HepG2 (cell line): ENCODE measurements around the gene SUPT6H. TPM values are rescaled to one million over a fixed set of nuclear protein-coding genes. Genes with fewer than 3 reads are reported as not detected.
A peak's percentile ranks its signal among the peaks of the same experiment; 100 is the strongest.

ENCODE experiments used
- CBX1 ChIP-seq: IDR thresholded peaks from one replicate; pipeline ENCODE4 v1.6.1; 2016; ENCODE audit warnings: antibody characterized with exemption, low read depth
- ETV6 ChIP-seq: sonication (generic); formaldehyde crosslinking; conservative IDR thresholded peaks from 2 replicates; pipeline ENCODE4 v1.4.0; 2020; ENCODE audit warnings: missing genetic modification reagents
- KDM5A ChIP-seq: fragments of 200-600 bp; sonication (generic); IDR thresholded peaks from 2 replicates; pipeline ENCODE4 v1.7.0; 2018; ENCODE audit warnings: antibody characterized with exemption, mild to moderate bottlenecking, low read length, borderline replicate concordance
- MIER2 ChIP-seq: IDR thresholded peaks from 2 replicates; pipeline ENCODE4 v1.6.1; 2016; ENCODE audit warnings: missing biosample characterization, missing genetic modification reagents
- NCOA1 ChIP-seq: sonication (generic); formaldehyde crosslinking; IDR thresholded peaks from 2 replicates; pipeline ENCODE4 v1.9.0; 2021; ENCODE audit warnings: missing genetic modification reagents
- SRSF1 ChIP-seq: fragments of 200-400 bp; formaldehyde crosslinking; optimal IDR thresholded peaks from 2 replicates; pipeline ENCODE3; 2017; ENCODE audit warnings: mild to moderate bottlenecking, low read depth, low read length, moderate library complexity
- SUZ12 ChIP-seq: fragments of 150-350 bp; IDR thresholded peaks from 2 replicates; pipeline ENCODE4 v1.6.1; 2014; ENCODE audit warnings: low read depth, low read length
- TGIF2 ChIP-seq: IDR thresholded peaks from 2 replicates; pipeline ENCODE4 v1.6.1; 2016; ENCODE audit warnings: control low read depth, missing compliant biosample characterization
- ZBTB7B ChIP-seq: sonication (generic); formaldehyde crosslinking; IDR thresholded peaks from 2 replicates; pipeline ENCODE4 v1.4.0; 2020; ENCODE audit warnings: missing genetic modification reagents
- ZNF180 ChIP-seq: sonication (generic); formaldehyde crosslinking; IDR thresholded peaks from 2 replicates; pipeline ENCODE4 v1.4.0; 2020; ENCODE audit warnings: low read depth, missing genetic modification reagents, borderline replicate concordance
- ZNF20 ChIP-seq: sonication (generic); formaldehyde crosslinking; IDR thresholded peaks from 2 replicates; pipeline ENCODE4 v1.4.0; 2020; ENCODE audit warnings: mild to moderate bottlenecking, moderate library complexity, missing genetic modification reagents
- ZNF234 ChIP-seq: sonication (generic); formaldehyde crosslinking; conservative IDR thresholded peaks from 2 replicates; pipeline ENCODE4 v1.5.1; 2020; ENCODE audit warnings: mild to moderate bottlenecking, missing genetic modification reagents
- ZNF337 ChIP-seq: sonication (generic); formaldehyde crosslinking; IDR thresholded peaks from 2 replicates; pipeline ENCODE4 v1.5.1; 2020; ENCODE audit warnings: missing genetic modification reagents, low read depth, mild to moderate bottlenecking, borderline replicate concordance
- ZNF616 ChIP-seq: sonication (generic); formaldehyde crosslinking; IDR thresholded peaks from 2 replicates; pipeline ENCODE4 v1.5.0; 2020; ENCODE audit warnings: low read depth, mild to moderate bottlenecking, missing genetic modification reagents
- ZNF652 ChIP-seq: IDR thresholded peaks from 2 replicates; pipeline ENCODE4 v1.6.1; 2016; ENCODE audit warnings: low read depth, borderline replicate concordance
- ZNF670 ChIP-seq: sonication (generic); formaldehyde crosslinking; IDR thresholded peaks from 2 replicates; pipeline ENCODE4 v1.8.0; 2022; ENCODE audit warnings: mild to moderate bottlenecking, missing genetic modification reagents, borderline replicate concordance
- ZNF816 ChIP-seq: sonication (generic); formaldehyde crosslinking; IDR thresholded peaks from 2 replicates; pipeline ENCODE4 v1.8.0; 2022; ENCODE audit warnings: missing genetic modification reagents, mild to moderate bottlenecking, borderline replicate concordance
- polyA plus RNA-seq, 8 experiments: library from polyadenylated mRNA; depleted of rRNA in 3 of 8; stranded (reverse) in 7 of 8; unstranded in 1 of 8; fragments of >200 nt; fragmentation: Illumina TruSeq in 4 of 8; extraction: Trizol in 4 of 8; gene quantifications; 2 replicates each; pipeline versions ENCODE4 v1.2.1 to v1.2.3, GENCODE V29; 2011 to 2016; ENCODE audit warnings: low read depth in 4 of 8, missing spikeins in 1 of 8, mixed read lengths in 1 of 8; ENCODE audit not compliant: insufficient read depth in 1 of 8
- total RNA-seq, 5 experiments: library from RNA; depleted of rRNA; stranded (reverse); fragments of >200 nt; fragmentation: Illumina TruSeq; extraction: Trizol; gene quantifications; 2 replicates each; pipeline ENCODE4 v1.2.3, GENCODE V29; 2016; ENCODE audit warnings: low read depth in 1 of 5
- TF ChIP-seq, protein P1 (sequence below): sonication (generic); formaldehyde crosslinking; IDR thresholded peaks from 2 replicates; pipeline ENCODE4 v1.4.0; 2020; ENCODE audit warnings: missing genetic modification reagents, low read depth, mild to moderate bottlenecking, borderline replicate concordance
- TF ChIP-seq, protein P2 (sequence below): IDR thresholded peaks from 2 replicates; pipeline ENCODE4 v1.6.1; 2016; ENCODE audit warnings: mild to moderate bottlenecking
- TF ChIP-seq, protein P3 (sequence below): IDR thresholded peaks from 2 replicates; pipeline ENCODE4 v1.4.0; 2020; ENCODE audit warnings: mild to moderate bottlenecking, missing genetic modification reagents
- TF ChIP-seq, protein P4 (sequence below): sonication (generic); formaldehyde crosslinking; IDR thresholded peaks from 2 replicates; pipeline ENCODE4 v1.4.0; 2020; ENCODE audit warnings: mild to moderate bottlenecking, missing genetic modification reagents

The SUPT6H gene
- total and polyA plus RNA-seq, 2 of the 13 experiments (the other 11 are each of a cell fraction or from before 2014, with no cell fraction given) = 32.7 to 39.9 TPM

DNA sequence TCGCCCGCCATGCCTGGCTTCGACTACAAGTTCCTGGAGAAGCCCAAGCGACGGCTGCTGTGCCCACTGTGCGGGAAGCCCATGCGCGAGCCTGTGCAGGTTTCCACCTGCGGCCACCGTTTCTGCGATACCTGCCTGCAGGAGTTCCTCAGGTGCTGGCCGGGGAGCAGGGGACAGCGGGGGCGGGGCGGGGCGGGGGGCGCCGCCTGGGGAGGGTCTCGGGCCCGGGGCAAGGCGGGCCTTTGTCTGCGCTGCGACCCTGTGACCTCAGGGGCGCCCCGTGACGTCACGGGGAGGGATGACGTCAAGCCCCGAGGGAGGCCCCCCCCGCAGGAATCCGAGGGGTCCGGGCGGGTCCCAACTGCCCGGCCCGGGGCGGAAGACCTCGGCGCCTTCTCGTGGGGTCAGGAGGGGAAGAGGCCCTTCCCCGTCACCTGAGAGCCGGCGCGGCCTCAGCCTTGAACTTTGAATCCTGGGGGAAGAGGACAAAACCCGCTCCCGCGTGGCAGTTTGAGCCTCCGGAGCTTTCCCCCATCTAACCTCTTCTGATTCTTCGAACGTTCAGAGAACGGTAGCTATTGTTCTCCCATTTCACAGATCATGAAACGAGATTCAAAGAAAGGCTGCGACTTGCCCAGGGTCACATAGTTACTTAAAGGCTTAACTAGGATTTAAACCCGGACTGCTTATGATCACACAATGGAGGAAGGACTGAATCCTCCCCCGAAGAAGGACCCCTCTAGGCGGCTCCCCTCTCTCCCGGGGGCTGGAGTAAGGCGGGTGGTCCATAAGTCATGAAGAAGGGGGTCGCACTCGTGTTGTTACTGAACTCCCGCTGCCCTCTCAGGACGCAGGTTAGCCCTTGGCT is 82.3 kb downstream of the SUPT6H start (continued):
- TF ChIP-seq, protein P1, sequence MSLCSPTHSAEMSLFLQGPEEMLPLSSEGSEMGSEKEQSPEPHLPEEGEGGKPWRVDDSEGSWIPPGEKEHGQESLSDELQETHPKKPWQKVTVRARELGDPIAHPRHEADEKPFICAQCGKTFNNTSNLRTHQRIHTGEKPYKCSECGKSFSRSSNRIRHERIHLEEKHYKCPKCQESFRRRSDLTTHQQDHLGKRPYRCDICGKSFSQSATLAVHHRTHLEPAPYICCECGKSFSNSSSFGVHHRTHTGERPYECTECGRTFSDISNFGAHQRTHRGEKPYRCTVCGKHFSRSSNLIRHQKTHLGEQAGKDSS (CRISPR knock-in tag) = no peak; the same call in 1 of the 2 replicates
- TF ChIP-seq ETV6 = peak; percentile 63; the same call in 1 of the 2 replicates
- TF ChIP-seq ZNF337 (CRISPR knock-in tag) = no peak
- TF ChIP-seq SRSF1 = no peak
- peak; percentile 11 for TF ChIP-seq CBX1
- no peak; the same call in 1 of the 2 replicates for TF ChIP-seq NCOA1 (CRISPR knock-in tag)
- TF ChIP-seq, protein P2, sequence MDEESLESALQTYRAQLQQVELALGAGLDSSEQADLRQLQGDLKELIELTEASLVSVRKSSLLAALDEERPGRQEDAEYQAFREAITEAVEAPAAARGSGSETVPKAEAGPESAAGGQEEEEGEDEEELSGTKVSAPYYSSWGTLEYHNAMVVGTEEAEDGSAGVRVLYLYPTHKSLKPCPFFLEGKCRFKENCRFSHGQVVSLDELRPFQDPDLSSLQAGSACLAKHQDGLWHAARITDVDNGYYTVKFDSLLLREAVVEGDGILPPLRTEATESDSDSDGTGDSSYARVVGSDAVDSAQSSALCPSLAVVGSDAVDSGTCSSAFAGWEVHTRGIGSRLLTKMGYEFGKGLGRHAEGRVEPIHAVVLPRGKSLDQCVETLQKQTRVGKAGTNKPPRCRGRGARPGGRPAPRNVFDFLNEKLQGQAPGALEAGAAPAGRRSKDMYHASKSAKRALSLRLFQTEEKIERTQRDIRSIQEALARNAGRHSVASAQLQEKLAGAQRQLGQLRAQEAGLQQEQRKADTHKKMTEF (CRISPR knock-in tag) = peak; percentile 35; the same call in 1 of the 2 replicates
- TF ChIP-seq, protein P3, sequence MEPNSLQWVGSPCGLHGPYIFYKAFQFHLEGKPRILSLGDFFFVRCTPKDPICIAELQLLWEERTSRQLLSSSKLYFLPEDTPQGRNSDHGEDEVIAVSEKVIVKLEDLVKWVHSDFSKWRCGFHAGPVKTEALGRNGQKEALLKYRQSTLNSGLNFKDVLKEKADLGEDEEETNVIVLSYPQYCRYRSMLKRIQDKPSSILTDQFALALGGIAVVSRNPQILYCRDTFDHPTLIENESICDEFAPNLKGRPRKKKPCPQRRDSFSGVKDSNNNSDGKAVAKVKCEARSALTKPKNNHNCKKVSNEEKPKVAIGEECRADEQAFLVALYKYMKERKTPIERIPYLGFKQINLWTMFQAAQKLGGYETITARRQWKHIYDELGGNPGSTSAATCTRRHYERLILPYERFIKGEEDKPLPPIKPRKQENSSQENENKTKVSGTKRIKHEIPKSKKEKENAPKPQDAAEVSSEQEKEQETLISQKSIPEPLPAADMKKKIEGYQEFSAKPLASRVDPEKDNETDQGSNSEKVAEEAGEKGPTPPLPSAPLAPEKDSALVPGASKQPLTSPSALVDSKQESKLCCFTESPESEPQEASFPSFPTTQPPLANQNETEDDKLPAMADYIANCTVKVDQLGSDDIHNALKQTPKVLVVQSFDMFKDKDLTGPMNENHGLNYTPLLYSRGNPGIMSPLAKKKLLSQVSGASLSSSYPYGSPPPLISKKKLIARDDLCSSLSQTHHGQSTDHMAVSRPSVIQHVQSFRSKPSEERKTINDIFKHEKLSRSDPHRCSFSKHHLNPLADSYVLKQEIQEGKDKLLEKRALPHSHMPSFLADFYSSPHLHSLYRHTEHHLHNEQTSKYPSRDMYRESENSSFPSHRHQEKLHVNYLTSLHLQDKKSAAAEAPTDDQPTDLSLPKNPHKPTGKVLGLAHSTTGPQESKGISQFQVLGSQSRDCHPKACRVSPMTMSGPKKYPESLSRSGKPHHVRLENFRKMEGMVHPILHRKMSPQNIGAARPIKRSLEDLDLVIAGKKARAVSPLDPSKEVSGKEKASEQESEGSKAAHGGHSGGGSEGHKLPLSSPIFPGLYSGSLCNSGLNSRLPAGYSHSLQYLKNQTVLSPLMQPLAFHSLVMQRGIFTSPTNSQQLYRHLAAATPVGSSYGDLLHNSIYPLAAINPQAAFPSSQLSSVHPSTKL (CRISPR knock-in tag) = peak; percentile 61
- TF ChIP-seq ZNF234 (CRISPR knock-in tag) = no peak
- no peak for TF ChIP-seq ZNF616 (CRISPR knock-in tag)
- no peak for TF ChIP-seq ZNF652
- peak; percentile 72; the same call in 1 of the 2 replicates for TF ChIP-seq ZBTB7B (CRISPR knock-in tag)
- TF ChIP-seq ZNF180 (CRISPR knock-in tag) = no peak
- TF ChIP-seq ZNF816 (CRISPR knock-in tag) = 0 out of 2 replicates have a peak, but pooled peaks have one; percentile 25
- no peak for TF ChIP-seq SUZ12
- TF ChIP-seq ZNF670 (CRISPR knock-in tag) = 0 out of 2 replicates have a peak, but pooled peaks have one; percentile 14
- TF ChIP-seq ZNF20 (CRISPR knock-in tag) = no peak
- peak; percentile 44; the same call in 1 of the 2 replicates for TF ChIP-seq KDM5A
- TF ChIP-seq TGIF2 (CRISPR knock-in tag) = no peak
- TF ChIP-seq, protein P4, sequence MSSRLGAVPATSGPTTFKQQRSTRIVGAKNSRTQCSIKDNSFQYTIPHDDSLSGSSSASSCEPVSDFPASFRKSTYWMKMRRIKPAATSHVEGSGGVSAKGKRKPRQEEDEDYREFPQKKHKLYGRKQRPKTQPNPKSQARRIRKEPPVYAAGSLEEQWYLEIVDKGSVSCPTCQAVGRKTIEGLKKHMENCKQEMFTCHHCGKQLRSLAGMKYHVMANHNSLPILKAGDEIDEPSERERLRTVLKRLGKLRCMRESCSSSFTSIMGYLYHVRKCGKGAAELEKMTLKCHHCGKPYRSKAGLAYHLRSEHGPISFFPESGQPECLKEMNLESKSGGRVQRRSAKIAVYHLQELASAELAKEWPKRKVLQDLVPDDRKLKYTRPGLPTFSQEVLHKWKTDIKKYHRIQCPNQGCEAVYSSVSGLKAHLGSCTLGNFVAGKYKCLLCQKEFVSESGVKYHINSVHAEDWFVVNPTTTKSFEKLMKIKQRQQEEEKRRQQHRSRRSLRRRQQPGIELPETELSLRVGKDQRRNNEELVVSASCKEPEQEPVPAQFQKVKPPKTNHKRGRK (CRISPR knock-in tag) = no peak
- no peak for TF ChIP-seq MIER2
